ENCODE measurements around the gene CBX4.

- TF ChIP-seq REST (tag by site-specific recombination; IDR thresholded peaks at IDR 0.05) (no peak), CTCF (tag by site-specific recombination; IDR thresholded peaks at IDR 0.05) (no peak)
Measured at GRCh38 chr17:79785900-79786810, 53.1 kb downstream of the CBX4 start.
